ENCODE results near the gene CLK2. TPM values are rescaled to one million over a fixed set of nuclear protein-coding genes. Genes with fewer than 3 reads are reported as not detected.

Gene CLK2
- total and polyA plus RNA-seq, 2 of the 13 experiments (the other 11 are each of a cell fraction or from before 2014, with no cell fraction given) = 20.1 to 73.5 TPM

DNA sequence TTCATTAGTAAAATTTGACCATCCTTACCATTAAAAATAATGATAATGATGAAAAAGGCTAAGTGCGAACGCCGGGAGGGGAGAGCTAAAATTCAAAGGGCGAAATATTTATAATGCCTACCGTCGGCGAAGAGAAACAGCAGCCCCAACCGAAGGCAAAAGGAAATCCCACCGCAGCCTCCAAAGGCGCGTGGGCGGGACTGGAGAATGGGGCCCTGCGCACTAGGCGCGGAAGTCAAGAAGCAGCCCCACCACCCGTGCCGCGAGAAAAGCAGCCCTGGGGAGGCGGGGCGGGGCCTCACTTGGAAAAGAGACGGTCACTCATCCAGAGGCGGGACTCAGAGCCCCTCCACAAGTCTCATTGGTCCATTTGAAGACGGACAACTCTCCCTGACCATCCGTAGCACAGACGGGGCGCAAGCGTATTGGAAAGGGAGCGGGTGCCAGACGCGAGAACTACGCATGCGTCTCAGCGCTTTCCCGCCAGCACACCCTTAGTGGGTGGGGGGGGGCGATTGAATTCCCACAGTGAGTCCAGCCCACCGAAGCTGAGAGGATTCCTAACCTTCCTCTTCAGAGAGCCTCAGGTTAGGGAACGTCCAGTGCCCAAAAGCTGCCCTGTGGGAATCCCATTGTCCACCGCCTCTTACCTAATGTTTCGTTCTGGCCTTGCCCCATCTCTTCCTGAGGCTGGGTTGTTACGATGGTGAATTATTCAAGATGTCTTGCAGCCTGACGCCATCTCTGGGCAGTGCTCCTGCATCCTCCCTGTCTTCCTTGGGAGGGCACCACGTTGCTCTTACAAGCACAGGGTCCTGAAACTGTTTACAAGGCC lies 45.8 kb downstream of the CLK2 start (continued):
- no peak for TF ChIP-seq PPARG (CRISPR knock-in tag; conservative IDR thresholded peaks at IDR 0.05)
- TF ChIP-seq, protein P1, sequence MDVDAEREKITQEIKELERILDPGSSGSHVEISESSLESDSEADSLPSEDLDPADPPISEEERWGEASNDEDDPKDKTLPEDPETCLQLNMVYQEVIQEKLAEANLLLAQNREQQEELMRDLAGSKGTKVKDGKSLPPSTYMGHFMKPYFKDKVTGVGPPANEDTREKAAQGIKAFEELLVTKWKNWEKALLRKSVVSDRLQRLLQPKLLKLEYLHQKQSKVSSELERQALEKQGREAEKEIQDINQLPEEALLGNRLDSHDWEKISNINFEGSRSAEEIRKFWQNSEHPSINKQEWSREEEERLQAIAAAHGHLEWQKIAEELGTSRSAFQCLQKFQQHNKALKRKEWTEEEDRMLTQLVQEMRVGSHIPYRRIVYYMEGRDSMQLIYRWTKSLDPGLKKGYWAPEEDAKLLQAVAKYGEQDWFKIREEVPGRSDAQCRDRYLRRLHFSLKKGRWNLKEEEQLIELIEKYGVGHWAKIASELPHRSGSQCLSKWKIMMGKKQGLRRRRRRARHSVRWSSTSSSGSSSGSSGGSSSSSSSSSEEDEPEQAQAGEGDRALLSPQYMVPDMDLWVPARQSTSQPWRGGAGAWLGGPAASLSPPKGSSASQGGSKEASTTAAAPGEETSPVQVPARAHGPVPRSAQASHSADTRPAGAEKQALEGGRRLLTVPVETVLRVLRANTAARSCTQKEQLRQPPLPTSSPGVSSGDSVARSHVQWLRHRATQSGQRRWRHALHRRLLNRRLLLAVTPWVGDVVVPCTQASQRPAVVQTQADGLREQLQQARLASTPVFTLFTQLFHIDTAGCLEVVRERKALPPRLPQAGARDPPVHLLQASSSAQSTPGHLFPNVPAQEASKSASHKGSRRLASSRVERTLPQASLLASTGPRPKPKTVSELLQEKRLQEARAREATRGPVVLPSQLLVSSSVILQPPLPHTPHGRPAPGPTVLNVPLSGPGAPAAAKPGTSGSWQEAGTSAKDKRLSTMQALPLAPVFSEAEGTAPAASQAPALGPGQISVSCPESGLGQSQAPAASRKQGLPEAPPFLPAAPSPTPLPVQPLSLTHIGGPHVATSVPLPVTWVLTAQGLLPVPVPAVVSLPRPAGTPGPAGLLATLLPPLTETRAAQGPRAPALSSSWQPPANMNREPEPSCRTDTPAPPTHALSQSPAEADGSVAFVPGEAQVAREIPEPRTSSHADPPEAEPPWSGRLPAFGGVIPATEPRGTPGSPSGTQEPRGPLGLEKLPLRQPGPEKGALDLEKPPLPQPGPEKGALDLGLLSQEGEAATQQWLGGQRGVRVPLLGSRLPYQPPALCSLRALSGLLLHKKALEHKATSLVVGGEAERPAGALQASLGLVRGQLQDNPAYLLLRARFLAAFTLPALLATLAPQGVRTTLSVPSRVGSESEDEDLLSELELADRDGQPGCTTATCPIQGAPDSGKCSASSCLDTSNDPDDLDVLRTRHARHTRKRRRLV (CRISPR knock-in tag; IDR thresholded peaks at IDR 0.05) = 0 out of 2 replicates have a peak, but pooled peaks have one; percentile 64
- no peak for TF ChIP-seq TGIF2 (CRISPR knock-in tag; IDR thresholded peaks at IDR 0.05)
- peak; percentile 23; the same call in 1 of the 2 replicates for TF ChIP-seq HOXD1 (CRISPR knock-in tag; IDR thresholded peaks at IDR 0.05)
- no peak for TF ChIP-seq ZNF788 (CRISPR knock-in tag; IDR thresholded peaks at IDR 0.05; ENCODE audit: borderline replicate concordance)
- TF ChIP-seq TSC22D2 (CRISPR knock-in tag; IDR thresholded peaks at IDR 0.05; ENCODE audit: borderline replicate concordance) = peak; percentile 55; the same call in 1 of the 2 replicates
- no peak for TF ChIP-seq NONO (IDR thresholded peaks at IDR 0.05)
- TF ChIP-seq NONO (CRISPR knock-in tag; conservative IDR thresholded peaks at IDR 0.05) = no peak
- TF ChIP-seq, protein P2, sequence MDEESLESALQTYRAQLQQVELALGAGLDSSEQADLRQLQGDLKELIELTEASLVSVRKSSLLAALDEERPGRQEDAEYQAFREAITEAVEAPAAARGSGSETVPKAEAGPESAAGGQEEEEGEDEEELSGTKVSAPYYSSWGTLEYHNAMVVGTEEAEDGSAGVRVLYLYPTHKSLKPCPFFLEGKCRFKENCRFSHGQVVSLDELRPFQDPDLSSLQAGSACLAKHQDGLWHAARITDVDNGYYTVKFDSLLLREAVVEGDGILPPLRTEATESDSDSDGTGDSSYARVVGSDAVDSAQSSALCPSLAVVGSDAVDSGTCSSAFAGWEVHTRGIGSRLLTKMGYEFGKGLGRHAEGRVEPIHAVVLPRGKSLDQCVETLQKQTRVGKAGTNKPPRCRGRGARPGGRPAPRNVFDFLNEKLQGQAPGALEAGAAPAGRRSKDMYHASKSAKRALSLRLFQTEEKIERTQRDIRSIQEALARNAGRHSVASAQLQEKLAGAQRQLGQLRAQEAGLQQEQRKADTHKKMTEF (CRISPR knock-in tag; IDR thresholded peaks at IDR 0.05) = peak; percentile 50; the same call in 1 of the 2 replicates
- TF ChIP-seq SAFB2 (CRISPR knock-in tag; IDR thresholded peaks at IDR 0.05; ENCODE audit: borderline replicate concordance, low read depth) = no peak
- TF ChIP-seq, protein P3, sequence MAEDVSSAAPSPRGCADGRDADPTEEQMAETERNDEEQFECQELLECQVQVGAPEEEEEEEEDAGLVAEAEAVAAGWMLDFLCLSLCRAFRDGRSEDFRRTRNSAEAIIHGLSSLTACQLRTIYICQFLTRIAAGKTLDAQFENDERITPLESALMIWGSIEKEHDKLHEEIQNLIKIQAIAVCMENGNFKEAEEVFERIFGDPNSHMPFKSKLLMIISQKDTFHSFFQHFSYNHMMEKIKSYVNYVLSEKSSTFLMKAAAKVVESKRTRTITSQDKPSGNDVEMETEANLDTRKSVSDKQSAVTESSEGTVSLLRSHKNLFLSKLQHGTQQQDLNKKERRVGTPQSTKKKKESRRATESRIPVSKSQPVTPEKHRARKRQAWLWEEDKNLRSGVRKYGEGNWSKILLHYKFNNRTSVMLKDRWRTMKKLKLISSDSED (CRISPR knock-in tag; IDR thresholded peaks at IDR 0.05) = no peak
- TF ChIP-seq SMAD9 (CRISPR knock-in tag; IDR thresholded peaks at IDR 0.05) = 0 out of 2 replicates have a peak, but pooled peaks have one; percentile 6
- TF ChIP-seq SALL2 (CRISPR knock-in tag; IDR thresholded peaks at IDR 0.05) = 0 out of 2 replicates have a peak, but pooled peaks have one; percentile 55
- TF ChIP-seq MIXL1 (CRISPR knock-in tag; IDR thresholded peaks at IDR 0.05) = 0 out of 2 replicates have a peak, but pooled peaks have one; percentile 11
- TF ChIP-seq ZIK1 (CRISPR knock-in tag; IDR thresholded peaks at IDR 0.05; ENCODE audit: borderline replicate concordance, low read depth) = no peak
- TF ChIP-seq, protein P4, sequence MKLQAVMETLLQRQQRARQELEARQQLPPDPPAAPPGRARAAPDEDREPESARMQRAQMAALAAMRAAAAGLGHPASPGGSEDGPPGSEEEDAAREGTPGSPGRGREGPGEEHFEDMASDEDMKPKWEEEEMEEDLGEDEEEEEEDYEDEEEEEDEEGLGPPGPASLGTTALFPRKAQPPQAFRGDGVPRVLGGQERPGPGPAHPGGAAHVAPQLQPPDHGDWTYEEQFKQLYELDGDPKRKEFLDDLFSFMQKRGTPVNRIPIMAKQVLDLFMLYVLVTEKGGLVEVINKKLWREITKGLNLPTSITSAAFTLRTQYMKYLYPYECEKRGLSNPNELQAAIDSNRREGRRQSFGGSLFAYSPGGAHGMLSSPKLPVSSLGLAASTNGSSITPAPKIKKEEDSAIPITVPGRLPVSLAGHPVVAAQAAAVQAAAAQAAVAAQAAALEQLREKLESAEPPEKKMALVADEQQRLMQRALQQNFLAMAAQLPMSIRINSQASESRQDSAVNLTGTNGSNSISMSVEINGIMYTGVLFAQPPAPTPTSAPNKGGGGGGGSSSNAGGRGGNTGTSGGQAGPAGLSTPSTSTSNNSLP (IDR thresholded peaks at IDR 0.05; ENCODE audit: low read depth, low read length) = no peak
- no peak for TF ChIP-seq ZNF143 (CRISPR knock-in tag; IDR thresholded peaks at IDR 0.05)
- TF ChIP-seq SAP130 (CRISPR knock-in tag; IDR thresholded peaks at IDR 0.05; ENCODE audit: low read depth) = peak; percentile 82
- TF ChIP-seq CCDC6 (CRISPR knock-in tag; IDR thresholded peaks at IDR 0.05) = no peak; the same call in 1 of the 2 replicates

Measured in HepG2 (cell line).